GM18526 (cell line): ENCODE measurements around the gene NAGK.

Experiments used
- POLR2A ChIP-seq: IDR thresholded peaks from 3 replicates; pipeline ENCODE4 v1.6.1; 2011; ENCODE audit not compliant: insufficient read length; ENCODE audit errors: extremely low read depth

NAGK gene

GRCh38 chr2:71070294-71071093, 2.0 kb downstream of the NAGK start:
- TF ChIP-seq POLR2A, result peak; percentile 36

DNA sequence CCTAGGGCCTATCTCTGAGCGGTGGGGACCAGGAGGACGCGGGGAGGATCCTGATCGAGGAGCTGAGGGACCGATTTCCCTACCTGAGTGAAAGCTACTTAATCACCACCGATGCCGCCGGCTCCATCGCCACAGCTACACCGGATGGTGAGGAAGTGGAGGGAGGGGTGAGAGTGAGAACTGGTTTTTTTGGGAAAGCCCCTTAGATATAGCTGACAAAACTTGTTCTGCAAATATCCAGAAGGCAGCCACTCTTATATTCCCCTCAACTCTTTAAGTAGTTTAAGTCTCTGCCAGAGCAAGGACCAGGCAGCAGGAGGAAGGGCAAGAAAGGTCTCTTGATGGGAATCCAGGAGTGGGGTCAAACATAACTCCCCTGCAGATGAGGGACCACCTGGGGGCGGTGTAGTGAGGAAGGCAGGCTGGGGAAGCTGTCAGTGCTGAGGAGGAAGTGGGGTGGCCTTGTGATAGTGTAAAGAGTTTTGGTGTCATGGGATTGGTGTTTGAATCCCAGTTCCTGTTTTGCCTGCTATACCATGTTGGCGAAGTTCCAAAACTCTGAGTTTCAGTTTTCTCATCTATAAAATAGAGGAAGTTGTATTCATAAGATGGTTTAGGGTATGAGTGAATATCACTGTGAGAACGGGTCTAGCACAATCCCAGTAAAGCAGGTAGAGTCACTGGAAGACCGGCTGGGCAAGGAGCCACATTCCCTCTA, 3.4 kb downstream of the NAGK start:
- no peak for TF ChIP-seq POLR2A

DNA sequence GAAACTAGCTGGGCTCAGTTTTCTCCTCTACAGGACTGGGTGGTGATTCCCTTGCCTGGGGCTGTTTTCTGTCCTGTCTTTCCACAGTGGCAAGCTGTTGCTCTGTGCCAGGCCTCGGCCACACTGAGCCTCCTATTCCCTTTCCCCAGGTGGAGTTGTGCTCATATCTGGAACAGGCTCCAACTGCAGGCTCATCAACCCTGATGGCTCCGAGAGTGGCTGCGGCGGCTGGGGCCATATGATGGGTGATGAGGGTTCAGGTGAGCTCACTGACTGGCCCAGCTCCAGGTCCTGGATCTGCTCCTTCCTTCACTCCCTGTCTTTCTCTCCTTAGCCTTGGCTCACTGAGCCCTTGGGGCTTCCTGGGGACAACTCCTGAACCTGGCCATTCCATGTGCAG, 4.0 kb downstream of the NAGK start:
- no peak for TF ChIP-seq POLR2A

GRCh38 chr2:71073475-71073874, 5.0 kb downstream of the NAGK start:
- no peak for TF ChIP-seq POLR2A

- no peak for TF ChIP-seq POLR2A
Observed at GRCh38 chr2:71074893-71075395, 6.5 kb downstream of the NAGK start.

- no peak for TF ChIP-seq POLR2A
Observed at GRCh38 chr2:71078624-71079023, 10.2 kb downstream of the NAGK start.

DNA sequence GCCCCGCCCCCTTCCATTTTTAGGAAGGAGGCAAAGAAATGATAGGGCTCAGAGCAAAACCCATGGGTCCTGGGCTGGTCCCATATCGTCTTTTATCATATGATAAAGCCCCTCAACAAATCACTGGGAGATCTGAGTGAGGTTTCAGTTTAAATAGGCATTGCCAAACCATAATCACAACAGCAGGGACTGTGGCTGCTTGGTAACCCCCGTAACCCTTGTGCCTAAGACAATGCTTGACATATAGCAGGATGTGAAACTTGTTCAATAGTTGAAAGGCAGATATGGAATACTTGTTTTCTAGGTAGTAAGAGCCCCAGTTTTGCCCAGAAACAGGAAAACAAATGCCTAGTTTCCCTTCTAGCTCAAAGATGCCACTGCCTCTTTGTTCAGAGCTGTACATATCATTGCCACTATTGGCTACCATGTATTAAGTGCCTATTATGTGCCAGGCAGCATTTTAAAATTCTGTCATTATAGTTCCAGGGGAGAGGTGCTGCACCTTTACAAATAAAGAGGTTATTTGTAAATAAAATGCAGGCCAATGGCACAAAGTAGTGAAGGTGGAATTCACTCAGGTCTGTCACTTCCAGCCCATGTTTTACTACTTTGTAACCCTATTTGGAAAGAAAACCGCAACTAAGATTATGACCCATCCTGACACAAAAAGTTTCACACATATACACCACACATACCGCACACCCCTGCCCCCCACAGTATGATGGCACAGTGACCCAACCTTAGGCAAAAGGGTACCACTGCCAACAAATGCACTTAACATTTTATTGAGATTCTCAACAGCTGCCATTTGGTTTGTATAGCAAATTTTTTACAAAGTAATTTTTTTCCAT, 14.2 kb downstream of the NAGK start:
- TF ChIP-seq POLR2A, result no peak

GRCh38 chr2:71100195-71100964, 31.9 kb downstream of the NAGK start:
- TF ChIP-seq POLR2A, result no peak

DNA sequence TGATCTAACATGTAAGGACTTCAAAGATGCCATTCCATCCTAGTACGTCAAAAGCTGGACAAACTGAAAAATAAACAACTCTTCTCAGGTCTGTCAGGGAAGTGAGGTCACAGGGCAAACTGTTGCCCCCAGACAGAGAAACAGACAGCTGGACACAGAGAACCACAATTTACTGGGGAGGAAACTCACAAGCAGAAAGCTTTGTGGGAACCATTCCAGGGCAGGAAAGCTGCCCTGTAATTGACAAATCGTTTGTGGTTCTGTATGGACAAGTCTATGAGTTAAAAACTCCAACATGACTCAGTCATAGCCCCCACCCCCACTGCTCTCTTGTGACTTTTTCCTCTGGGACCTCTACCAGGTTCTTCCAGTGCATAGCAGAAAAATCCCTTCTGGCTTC, 33.2 kb downstream of the NAGK start:
- TF ChIP-seq POLR2A, result no peak

DNA sequence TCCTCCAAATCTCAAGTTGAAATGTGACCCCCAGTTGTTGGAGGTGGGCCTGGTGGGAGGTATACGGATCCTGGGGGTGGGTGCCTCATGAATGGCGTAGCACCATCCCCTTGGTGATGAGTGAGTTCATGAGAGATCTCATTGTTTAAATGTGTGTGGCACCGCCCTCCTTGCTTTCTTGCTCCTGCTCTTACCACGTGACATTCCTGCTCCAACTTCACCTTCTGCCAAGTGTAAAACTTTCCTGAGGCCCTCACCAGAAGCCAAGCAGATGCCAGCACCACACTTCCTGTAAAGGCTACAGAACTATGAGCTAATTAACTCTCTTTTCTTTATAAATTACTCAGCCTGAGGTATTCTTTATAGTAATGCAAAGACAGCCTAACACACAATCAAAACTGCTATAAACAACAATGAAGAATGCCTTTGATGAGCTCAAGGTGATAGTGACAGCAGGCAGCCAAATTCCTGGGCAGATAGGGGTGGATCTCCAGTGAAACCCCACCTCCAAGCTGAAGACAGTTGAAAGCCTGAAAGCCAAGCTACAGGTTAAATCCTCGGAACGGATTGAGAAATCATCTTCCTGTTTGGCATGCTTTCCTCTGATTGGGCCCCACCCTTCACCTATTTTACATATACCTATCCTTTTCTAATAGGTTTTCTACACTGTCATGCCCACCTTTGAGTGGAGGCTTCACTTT, 34.7 kb downstream of the NAGK start:
- no peak for TF ChIP-seq POLR2A

- no peak for TF ChIP-seq POLR2A
Observed at GRCh38 chr2:71103809-71104208, 35.4 kb downstream of the NAGK start.

- TF ChIP-seq POLR2A, result no peak
Observed at GRCh38 chr2:71108091-71108490, 39.6 kb downstream of the NAGK start.

DNA sequence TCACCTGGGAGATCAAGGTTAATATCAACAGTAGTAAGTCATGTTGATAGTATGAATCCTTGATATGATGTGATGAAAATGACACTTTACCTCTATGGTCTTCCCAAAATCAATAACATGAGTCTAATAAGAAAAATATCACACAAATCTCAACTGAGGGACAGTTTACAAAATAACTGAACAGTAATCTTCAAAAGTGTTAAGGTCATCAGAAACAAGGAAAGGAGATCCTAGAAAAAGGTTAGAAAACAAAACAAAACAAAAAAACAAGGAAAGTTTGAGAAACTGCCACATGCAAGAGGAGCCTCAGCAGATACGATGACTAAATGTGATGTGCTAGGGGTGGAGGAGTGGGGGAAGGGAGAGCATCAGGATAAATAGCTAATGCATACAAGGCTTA, 45.4 kb downstream of the NAGK start:
- TF ChIP-seq POLR2A, result no peak

DNA sequence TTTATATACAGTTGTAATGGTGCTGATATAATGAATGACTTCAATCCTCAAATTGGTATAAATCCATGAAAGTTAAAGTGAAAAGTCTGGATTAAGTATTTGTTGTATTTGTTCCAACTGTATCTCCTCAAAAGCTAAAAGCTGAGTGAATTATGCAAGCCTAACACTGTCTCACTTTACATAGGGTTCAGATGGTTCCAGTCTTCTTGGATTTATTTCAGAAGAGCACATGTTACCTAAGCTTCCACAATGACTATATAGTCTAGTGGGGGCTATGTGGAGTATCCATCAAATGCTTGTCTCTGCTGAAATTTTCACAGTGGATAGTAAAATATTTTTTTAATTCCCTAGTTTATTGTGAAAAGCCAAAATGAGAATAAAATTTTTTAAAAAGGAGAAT, 48.6 kb downstream of the NAGK start:
- TF ChIP-seq POLR2A, result no peak
